Mesenchymal stem cell (in vitro differentiated cells and primary cell): ENCODE data around the gene CCL28.

ENCODE experiments used
- DNase-seq: peaks from one replicate; pipeline ENCODE4 v3.0.0-alpha.2; 2013
- H2AFZ ChIP-seq: one replicate; pipeline ENCODE4 v1.6.1; 2013; ENCODE audit warnings: low read depth, mild to moderate bottlenecking, control low read depth, inconsistent platforms, low read length, moderate library complexity
- H2AK5ac ChIP-seq: 2 replicates; pipeline ENCODE4 v1.6.1; 2013; ENCODE audit warnings: low read length, moderate library complexity, mild to moderate bottlenecking, inconsistent platforms; ENCODE audit not compliant: severe bottlenecking
- H2BK120ac ChIP-seq: one replicate; pipeline ENCODE4 v1.6.1; 2013; ENCODE audit warnings: low read depth, mild to moderate bottlenecking, inconsistent platforms, low read length, moderate library complexity
- H2BK12ac ChIP-seq, 2 experiments: one replicate each; pipeline ENCODE4 v1.6.1; 2013; ENCODE audit warnings: inconsistent platforms in 2 of 2, low read length in 2 of 2, mild to moderate bottlenecking in 2 of 2, moderate library complexity in 2 of 2, control low read depth in 1 of 2
- H2BK15ac ChIP-seq: one replicate; pipeline ENCODE4 v1.6.1; 2013; ENCODE audit warnings: mild to moderate bottlenecking, low read depth, inconsistent platforms; ENCODE audit not compliant: poor library complexity, severe bottlenecking
- H2BK5ac ChIP-seq: 2 replicates; pipeline ENCODE4 v1.6.1; 2013; ENCODE audit warnings: low read depth, mild to moderate bottlenecking, low read length, control low read depth, inconsistent platforms; ENCODE audit not compliant: poor library complexity, severe bottlenecking
- H3K14ac ChIP-seq, 2 experiments: one replicate each; pipeline ENCODE4 v1.6.1; 2013; ENCODE audit warnings: inconsistent platforms in 2 of 2, low read length in 2 of 2, control low read depth in 1 of 2, mild to moderate bottlenecking in 1 of 2, moderate library complexity in 1 of 2
- H3K18ac ChIP-seq, 2 experiments: one replicate each; pipeline ENCODE4 v1.6.1; 2013; ENCODE audit warnings: inconsistent platforms in 2 of 2, low read length in 2 of 2, control low read depth in 1 of 2, low read depth in 1 of 2, mild to moderate bottlenecking in 1 of 2
- H3K23ac ChIP-seq, 2 experiments: one replicate each; pipeline ENCODE4 v1.6.1; 2013; ENCODE audit warnings: inconsistent platforms in 2 of 2, low read length in 2 of 2, mild to moderate bottlenecking in 2 of 2, moderate library complexity in 2 of 2, control low read depth in 1 of 2
- H3K27ac ChIP-seq: 2 replicates; pipeline ENCODE4 v1.5.1; 2013; ENCODE audit warnings: mild to moderate bottlenecking, moderate library complexity, low read length, control low read depth, inconsistent platforms; ENCODE audit not compliant: poor library complexity, severe bottlenecking
- H3K27me3 ChIP-seq, 2 experiments: 2 replicates each; pipeline versions ENCODE4 v1.6.1 to v1.7.0; 2013; ENCODE audit warnings: low read length in 2 of 2, mild to moderate bottlenecking in 2 of 2, moderate library complexity in 2 of 2, control low read depth in 1 of 2, inconsistent platforms in 1 of 2; ENCODE audit not compliant: control insufficient read depth in 1 of 2, insufficient read depth in 1 of 2
- H3K36me3 ChIP-seq, 2 experiments: 2 replicates each; pipeline versions ENCODE4 v1.6.1 to v1.7.0; 2013; ENCODE audit warnings: low read length in 2 of 2, control low read depth in 1 of 2, inconsistent platforms in 1 of 2, low read depth in 1 of 2, mild to moderate bottlenecking in 1 of 2; ENCODE audit not compliant: insufficient read depth in 2 of 2, control insufficient read depth in 1 of 2
- H3K4ac ChIP-seq, 2 experiments: one replicate each; pipeline ENCODE4 v1.6.1; 2013; ENCODE audit warnings: inconsistent platforms in 2 of 2, low read length in 2 of 2, mild to moderate bottlenecking in 2 of 2, moderate library complexity in 2 of 2, control low read depth in 1 of 2, low read depth in 1 of 2
- H3K4me1 ChIP-seq: 2 replicates; pipeline ENCODE4 v1.6.1; 2013; ENCODE audit warnings: low read depth, low read length, control low read depth; ENCODE audit not compliant: control insufficient read depth, insufficient read depth
- H3K4me2 ChIP-seq: 2 replicates; pipeline ENCODE4 v1.6.1; 2013; ENCODE audit warnings: low read length, mild to moderate bottlenecking, inconsistent platforms; ENCODE audit not compliant: poor library complexity, severe bottlenecking
- H3K4me3 ChIP-seq, 2 experiments: 2 replicates each; pipeline versions ENCODE4 v1.5.1 to v1.7.0; 2013; ENCODE audit warnings: low read length in 2 of 2, mild to moderate bottlenecking in 2 of 2, control low read depth in 1 of 2, low read depth in 1 of 2; ENCODE audit not compliant: insufficient read depth in 1 of 2
- H3K79me1 ChIP-seq: replicated peaks from 2 replicates; pipeline ENCODE4 v1.6.1; 2013; ENCODE audit warnings: mild to moderate bottlenecking, control low read depth, low read length, inconsistent platforms; ENCODE audit not compliant: poor library complexity, severe bottlenecking
- H3K9ac ChIP-seq: 2 replicates; pipeline ENCODE4 v1.7.0; 2013; ENCODE audit warnings: mild to moderate bottlenecking, low read length, moderate library complexity
- H3K9me3 ChIP-seq: 2 replicates; pipeline ENCODE4 v1.7.0; 2013; ENCODE audit warnings: mild to moderate bottlenecking, low read length; ENCODE audit not compliant: control insufficient read depth
- H4K8ac ChIP-seq: one replicate; pipeline ENCODE4 v1.6.1; 2013; ENCODE audit warnings: inconsistent platforms, mild to moderate bottlenecking, low read length, moderate library complexity
- H4K91ac ChIP-seq: one replicate; pipeline ENCODE4 v1.6.1; 2013; ENCODE audit warnings: mild to moderate bottlenecking, low read length, inconsistent platforms
- WGBS: methylation state at CpG from one replicate; pipeline ENCODE4 v1.1.7; 2013; ENCODE audit warnings: mixed read lengths; 5-methylcytosine and 5-hydroxymethylcytosine counted together

The CCL28 gene

DNA sequence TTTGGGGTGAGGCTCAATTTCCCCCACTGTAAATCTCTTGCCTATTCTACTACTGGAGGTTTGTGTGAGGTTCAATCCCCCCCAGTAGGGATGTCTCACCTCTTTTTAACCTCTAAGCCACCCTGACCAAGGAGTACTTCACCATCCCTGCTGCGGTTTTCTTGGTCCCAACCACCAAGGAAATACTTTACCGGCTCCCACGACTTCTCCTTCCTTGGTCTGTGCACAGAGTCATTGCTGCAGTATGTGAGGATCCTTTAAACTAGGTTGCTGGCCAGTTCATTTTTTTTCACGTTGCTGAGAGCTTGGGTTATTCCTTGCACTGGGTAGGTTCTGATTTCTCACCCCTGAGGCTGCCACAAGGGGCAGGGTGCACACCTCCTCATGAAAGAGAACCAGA lies 76.5 kb downstream of the CCL28 start:
- Histone ChIP-seq H3K4me2 (no peak overlapping the region), H2BK120ac (no peak overlapping the region), H3K23ac (no peak overlapping the region), H3K9me3 (peaks cover 26% of the 10 kb centered on the region), H2BK5ac (no peak overlapping the region), H2AK5ac (no peak overlapping the region), H3K79me1 (no peaks in the 10 kb centered on the region), H4K8ac (no peak overlapping the region), H2BK12ac (no peak overlapping the region), H3K18ac (no peak overlapping the region), H3K4me1 (no peaks in the 10 kb centered on the region), H4K91ac (no peak overlapping the region), H3K36me3 (no peaks in the 10 kb centered on the region), H3K27ac (no peak overlapping the region), H2AFZ (no peak overlapping the region), H3K4me3 (no peak overlapping the region), H2BK15ac (no peak overlapping the region), H3K4ac (no peak overlapping the region), H3K14ac (no peak overlapping the region), H3K9ac (no peak overlapping the region), H3K27me3 (no peaks in the 10 kb centered on the region)
- no peak for DNase-seq
- WGBS, result 81% methylated on average over 3 of the region's 4 CpGs

GRCh38 chr5:43332401-43332800 lies 79.8 kb downstream of the CCL28 start:
- Histone ChIP-seq H3K79me1 (no peaks in the 10 kb centered on the region), H2BK5ac (no peak overlapping the region), H4K91ac (no peak overlapping the region), H3K23ac (no peak overlapping the region), H3K27me3 (no peaks in the 10 kb centered on the region), H2BK120ac (no peak overlapping the region), H3K4me3 (no peak overlapping the region), H3K27ac (no peak overlapping the region), H3K9ac (no peak overlapping the region), H3K14ac (no peak overlapping the region), H2BK12ac (no peak overlapping the region), H3K18ac (no peak overlapping the region), H4K8ac (no peak overlapping the region), H2AFZ (no peak overlapping the region), H3K36me3 (no peaks in the 10 kb centered on the region), H3K4me2 (no peak overlapping the region), H2AK5ac (no peak overlapping the region), H3K4me1 (no peaks in the 10 kb centered on the region), H3K4ac (no peak overlapping the region), H2BK15ac (no peak overlapping the region), H3K9me3 (peaks cover 22% of the 10 kb centered on the region)
- no peak for DNase-seq
- 82% methylated on average over 1 of the region's 1 CpG for WGBS
